Right ventricle myocardium inferior (tissue), 1 donor: Measurements from ENCODE around the gene DNM1. TPM values are rescaled to one million over a fixed set of nuclear protein-coding genes. Genes with fewer than 3 reads are reported as not detected.
A peak's percentile ranks its signal among the peaks of the same experiment; 100 is the strongest.
"Not testable (repeated sequence)": the region's sequence is repeated elsewhere in the genome, so short reads cannot be mapped to it uniquely, and the experiment has no call there.

Experiments used
- ATAC-seq: fragments of 200-7000 bp; cut with Tn5 transposase; one replicate; pipeline ENCODE4 v1.9.1; 2020; ENCODE audit warnings: mild to moderate bottlenecking, moderate library complexity
- DNase-seq: peaks from one replicate; pipeline ENCODE4 v3.0.0; 2021; ENCODE audit errors: missing footprints
- intact Hi-C: fragments of 100-400 bp; cut with DNase I; formaldehyde crosslinking; loops from one replicate; pipeline ENCODE4 v1.11.0; 2022
- total RNA-seq: library from RNA; stranded (reverse); fragmentation: NEBNext Ultra II Directional; extraction: Animal tissue kit (Norgen Biotek cat#: 25700); gene quantifications from one replicate; pipeline ENCODE4 v1.2.1, GENCODE V29; 2021
- donor health status: DM: no; HTN: yes; CAD: no; lungs with severe emphysema.

Gene DNM1
- total RNA-seq, 1 donor from 2014 or later: 6.1 TPM

GRCh38 chr9:128174062-128174461, 29.1 kb upstream of the DNM1 start:
- peak; percentile 13 for DNase-seq
- ATAC-seq: no peak
- intact Hi-C loops: no loop called here

GRCh38 chr9:128175102-128175563, 28.0 kb upstream of the DNM1 start:
- ATAC-seq (no peak), DNase-seq (peak; percentile 4)
- intact Hi-C loops: no loop called here

GRCh38 chr9:128175726-128176125, 27.5 kb upstream of the DNM1 start:
- intact Hi-C loops: no loop called here
- DNase-seq (peak; percentile 30), ATAC-seq (no peak)

- DNase-seq: no peak
- no peak for ATAC-seq
- intact Hi-C loops: no loop called here
Measured at GRCh38 chr9:128178806-128179431, 24.3 kb upstream of the DNM1 start.

- ATAC-seq (no peak), DNase-seq (no peak)
- intact Hi-C loops: no loop called here
Measured at GRCh38 chr9:128180001-128180400, 23.2 kb upstream of the DNM1 start.

- intact Hi-C loops: no loop called here
- no peak for ATAC-seq
- DNase-seq: no peak
Measured at GRCh38 chr9:128180447-128180846, 22.7 kb upstream of the DNM1 start.

- intact Hi-C loops, ATAC-seq, DNase-seq: not testable (repeated sequence)
Measured at GRCh38 chr9:128181480-128181879, 21.7 kb upstream of the DNM1 start.

GRCh38 chr9:128182893-128183588, 20.1 kb upstream of the DNM1 start:
- ATAC-seq: no peak
- intact Hi-C loops: no loop called here
- DNase-seq: no peak

GRCh38 chr9:128185979-128186965, 16.9 kb upstream of the DNM1 start:
- peak; percentile 11 for DNase-seq
- no peak for ATAC-seq
- intact Hi-C loops: no loop called here

GRCh38 chr9:128187361-128187760, 15.8 kb upstream of the DNM1 start:
- DNase-seq: no peak
- intact Hi-C loops: no loop called here
- ATAC-seq: no peak

GRCh38 chr9:128188209-128188608, 15.0 kb upstream of the DNM1 start:
- DNase-seq (no peak), ATAC-seq (no peak)
- intact Hi-C loops: no loop called here

GRCh38 chr9:128190013-128190412, 13.2 kb upstream of the DNM1 start:
- intact Hi-C loops: no loop called here
- DNase-seq (no peak), ATAC-seq (no peak)

- intact Hi-C loops: no loop called here
- peak; percentile 60 for DNase-seq
Measured at GRCh38 chr9:128190516-128191405, 12.4 kb upstream of the DNM1 start.

GRCh38 chr9:128191406-128192046, 11.7 kb upstream of the DNM1 start, which contains the start of gene CIZ1:
CIZ1 (minus strand) TSS chr9:128191572; CDS start chr9:128190857, 715 bp downstream.
- intact Hi-C loops: no loop called here
- ATAC-seq: peak; percentile 96

More at GRCh38 chr9:128190516-128191405, 12.4 kb upstream of the DNM1 start:
- peak; percentile 9 for ATAC-seq

GRCh38 chr9:128192601-128193371, 10.4 kb upstream of the DNM1 start:
- peak; percentile 66 for ATAC-seq
- peak; percentile 86 for DNase-seq
- intact Hi-C loops: no loop called here

More at GRCh38 chr9:128191406-128192046, 11.7 kb upstream of the DNM1 start, which contains the start of gene CIZ1:
- peak; percentile 93 for DNase-seq

GRCh38 chr9:128193469-128194096, 9.6 kb upstream of the DNM1 start:
- DNase-seq: peak; percentile 34
- no peak for ATAC-seq
- intact Hi-C loops: no loop called here
